Epithelial cell of esophagus (primary cell): Measurements from ENCODE around the gene METRNL.

Experiments
- DNase-seq: peaks from one replicate; pipeline ENCODE4 v3.0.0; 2010; ENCODE audit warnings: low read depth
- H3K4me3 ChIP-seq: 2 replicates; pipeline ENCODE4 v1.5.1; 2011; ENCODE audit warnings: mild to moderate bottlenecking, low read length, control low read depth
- TF ChIP-seq, protein P1 (sequence below): IDR thresholded peaks from 2 replicates; pipeline ENCODE4 v1.5.1; 2011; ENCODE audit warnings: low read depth, mild to moderate bottlenecking, low read length, control low read depth, inconsistent platforms; ENCODE audit not compliant: insufficient read depth; ENCODE audit errors: missing control alignments

Gene METRNL

DNA sequence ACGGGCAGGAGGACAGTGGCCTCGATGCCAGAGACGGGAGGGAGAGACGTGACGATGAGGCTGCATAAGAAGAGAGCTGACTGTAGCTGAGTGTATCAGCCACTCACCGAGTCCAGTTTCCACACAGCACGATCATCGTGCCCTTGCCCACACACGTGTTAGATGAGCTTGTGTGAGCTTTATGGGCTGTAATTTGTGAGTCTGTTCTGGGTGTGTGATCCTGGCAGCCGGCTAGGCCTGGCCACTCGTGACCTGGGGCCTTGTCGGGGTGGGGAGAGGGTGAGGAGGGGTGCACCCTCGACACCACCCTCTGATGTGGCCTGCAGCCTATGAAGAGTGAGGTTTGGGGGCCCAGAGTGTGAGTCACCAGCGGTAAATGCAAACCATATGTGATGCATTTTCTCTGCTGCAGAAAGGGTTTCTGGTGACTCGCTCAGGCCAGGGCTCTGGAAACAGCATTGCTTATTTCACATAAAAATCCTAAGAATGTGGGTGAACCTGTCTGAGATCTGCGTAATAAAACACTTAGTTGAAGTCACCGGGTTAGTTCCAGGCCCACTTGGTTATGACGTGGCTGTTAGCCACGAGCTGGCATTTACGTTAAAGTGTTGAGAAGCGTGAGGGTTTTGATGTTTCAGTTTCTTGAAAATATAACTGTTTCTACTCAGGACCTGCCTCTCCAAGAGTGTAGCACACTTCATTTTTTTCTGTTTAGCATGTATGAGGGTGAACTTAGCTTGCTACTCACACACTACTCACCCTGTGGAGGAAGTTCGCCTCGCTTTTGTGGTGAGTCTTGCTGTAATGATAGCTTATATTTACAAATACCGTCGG, 4.2 kb downstream of the METRNL start:
- TF ChIP-seq, protein P1, sequence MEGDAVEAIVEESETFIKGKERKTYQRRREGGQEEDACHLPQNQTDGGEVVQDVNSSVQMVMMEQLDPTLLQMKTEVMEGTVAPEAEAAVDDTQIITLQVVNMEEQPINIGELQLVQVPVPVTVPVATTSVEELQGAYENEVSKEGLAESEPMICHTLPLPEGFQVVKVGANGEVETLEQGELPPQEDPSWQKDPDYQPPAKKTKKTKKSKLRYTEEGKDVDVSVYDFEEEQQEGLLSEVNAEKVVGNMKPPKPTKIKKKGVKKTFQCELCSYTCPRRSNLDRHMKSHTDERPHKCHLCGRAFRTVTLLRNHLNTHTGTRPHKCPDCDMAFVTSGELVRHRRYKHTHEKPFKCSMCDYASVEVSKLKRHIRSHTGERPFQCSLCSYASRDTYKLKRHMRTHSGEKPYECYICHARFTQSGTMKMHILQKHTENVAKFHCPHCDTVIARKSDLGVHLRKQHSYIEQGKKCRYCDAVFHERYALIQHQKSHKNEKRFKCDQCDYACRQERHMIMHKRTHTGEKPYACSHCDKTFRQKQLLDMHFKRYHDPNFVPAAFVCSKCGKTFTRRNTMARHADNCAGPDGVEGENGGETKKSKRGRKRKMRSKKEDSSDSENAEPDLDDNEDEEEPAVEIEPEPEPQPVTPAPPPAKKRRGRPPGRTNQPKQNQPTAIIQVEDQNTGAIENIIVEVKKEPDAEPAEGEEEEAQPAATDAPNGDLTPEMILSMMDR, result no peak
- H3K4me3 ChIP-seq, result no peak overlapping the region
- DNase-seq, result peak; percentile 51

DNA sequence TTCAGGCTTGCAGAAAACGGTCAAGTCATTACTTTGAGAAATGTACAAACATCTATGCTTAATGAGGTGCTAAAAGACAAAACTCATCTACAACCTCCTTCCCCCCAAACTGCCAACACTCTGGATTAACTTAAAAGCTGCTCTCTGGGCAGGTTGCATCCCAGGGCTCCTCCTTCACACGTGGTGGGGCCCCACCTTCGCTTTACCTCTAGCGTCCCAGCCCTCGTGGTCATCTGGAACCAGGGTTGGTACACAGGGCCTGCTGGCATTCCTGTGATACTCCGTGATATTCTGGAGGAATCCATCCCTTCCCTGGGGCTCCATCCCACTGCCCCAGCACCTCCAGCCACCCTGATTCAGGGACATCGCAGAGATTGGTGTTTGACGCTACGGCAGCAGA, 4.8 kb downstream of the METRNL start:
- no peak for DNase-seq
- TF ChIP-seq, protein P1, result no peak
- no peak overlapping the region for H3K4me3 ChIP-seq

DNA sequence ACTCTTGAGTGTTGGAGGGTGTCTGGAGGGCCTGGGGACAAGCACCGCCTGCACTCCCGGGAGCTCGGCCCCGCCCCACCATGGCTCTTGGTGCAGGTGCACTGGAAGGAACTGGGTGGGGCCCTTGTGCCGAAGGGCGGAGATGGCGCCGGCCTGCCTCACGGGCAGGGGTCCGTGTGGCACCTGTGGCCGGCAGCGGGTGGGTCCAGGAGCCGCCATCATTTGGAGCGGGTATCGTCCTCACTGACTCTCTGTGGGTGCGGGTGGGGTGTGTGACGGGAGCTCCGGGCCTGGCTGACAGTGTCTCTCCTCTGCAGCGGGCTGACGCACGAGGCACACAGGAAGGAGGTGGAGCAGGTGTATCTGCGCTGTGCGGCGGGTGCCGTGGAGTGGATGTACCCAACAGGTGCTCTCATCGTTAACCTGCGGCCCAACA, 5.2 kb downstream of the METRNL start:
- DNase-seq, result no peak
- TF ChIP-seq, protein P1, result no peak
- no peak overlapping the region for H3K4me3 ChIP-seq

GRCh38 chr17:83085103-83085502, 5.7 kb downstream of the METRNL start:
- H3K4me3 ChIP-seq, result no peak overlapping the region
- DNase-seq, result no peak
- TF ChIP-seq, protein P1, result no peak

DNA sequence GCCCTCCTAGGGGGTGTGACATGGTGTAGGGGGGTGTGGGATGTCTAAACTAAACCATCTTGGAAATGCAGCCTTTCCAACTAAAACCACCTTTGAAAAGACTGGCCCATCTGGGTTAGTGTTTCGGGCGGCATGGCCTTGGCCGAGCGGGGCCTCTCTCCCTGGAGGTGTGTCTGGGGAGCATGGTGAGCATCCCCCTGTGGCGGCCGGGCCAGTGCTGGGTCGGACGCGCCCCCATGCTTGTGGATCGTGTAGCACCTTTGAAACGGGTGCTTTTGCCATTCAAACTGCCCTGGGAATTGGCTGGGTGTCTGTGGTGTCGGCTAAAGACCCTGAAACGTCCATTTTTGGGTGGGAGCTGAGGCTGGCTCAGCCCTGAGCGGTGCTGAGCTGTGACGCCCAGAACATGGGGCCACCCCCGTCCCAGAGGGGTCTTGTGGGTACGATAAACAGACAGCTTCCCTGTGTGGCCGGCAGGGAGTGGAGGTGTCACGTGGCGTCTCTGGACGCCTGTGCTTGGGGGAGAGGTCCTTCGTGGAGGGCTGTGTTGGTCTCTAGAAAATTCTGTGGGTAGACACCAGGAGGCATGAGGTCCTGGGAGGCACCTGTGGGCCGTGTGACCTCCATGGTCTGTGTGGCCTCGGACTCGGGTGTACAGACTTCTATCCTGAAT, 6.3 kb downstream of the METRNL start:
- TF ChIP-seq, protein P1, result no peak
- no peak overlapping the region for H3K4me3 ChIP-seq
- no peak for DNase-seq

DNA sequence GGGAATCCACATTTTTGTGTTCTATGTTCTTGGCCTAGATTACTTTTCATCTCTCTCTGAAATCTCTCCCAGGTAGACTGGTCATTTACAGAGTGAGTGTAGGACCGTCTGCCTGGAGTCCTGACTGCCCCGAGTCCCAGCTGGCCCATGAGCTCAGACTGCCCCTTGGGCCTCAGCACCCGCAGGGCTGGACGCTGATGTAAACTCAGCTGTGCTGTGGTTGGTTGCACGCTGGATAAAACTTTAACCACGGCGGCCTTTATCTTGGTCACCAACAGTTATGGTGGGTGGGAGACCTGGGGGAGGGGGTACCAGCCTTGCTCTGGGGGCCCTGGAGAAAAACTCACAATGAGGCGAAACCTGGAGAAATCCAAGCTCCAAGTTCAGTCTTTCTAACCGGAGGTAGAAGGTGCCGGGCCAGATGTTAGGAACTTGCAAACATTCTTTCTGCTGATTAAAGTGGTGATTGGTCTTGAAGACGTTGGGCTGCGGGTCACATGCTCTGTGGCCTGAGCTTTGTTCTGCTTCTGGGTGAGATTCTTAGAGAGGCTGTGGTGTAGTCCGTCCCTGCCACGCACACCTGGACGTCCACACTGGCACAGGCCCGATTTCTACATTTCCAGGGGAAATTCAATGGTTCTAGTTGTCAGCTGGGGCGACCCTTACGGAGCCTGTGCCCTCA, 6.9 kb downstream of the METRNL start:
- no peak overlapping the region for H3K4me3 ChIP-seq
- TF ChIP-seq, protein P1, result no peak
- DNase-seq, result no peak
